GM12892 (cell line): ENCODE data around the gene HMX2.

Source experiments
- POLR2A ChIP-seq: IDR thresholded peaks from 2 replicates; pipeline ENCODE4 v1.6.1; 2011; ENCODE audit warnings: low read depth, low read length, control low read depth
- TAF1 ChIP-seq: IDR thresholded peaks from 2 replicates; pipeline ENCODE4 v1.6.1; 2011; ENCODE audit warnings: low read depth, mild to moderate bottlenecking, control low read depth, low read length, borderline replicate concordance

GRCh38 chr10:123160311-123160980 is 12.5 kb downstream of the HMX2 start:
- no peak for TF ChIP-seq POLR2A
- TF ChIP-seq TAF1: no peak
